HL-60 (cell line): Measurements from ENCODE around the gene EYA3.

Experiments
- CTCF ChIP-seq: IDR thresholded peaks from one replicate; pipeline ENCODE4 v1.5.1; 2011; ENCODE audit warnings: low read length, control low read depth, inconsistent platforms; ENCODE audit not compliant: insufficient read depth
- GABPA ChIP-seq: IDR thresholded peaks from 2 replicates; pipeline ENCODE4 v1.6.1; 2012; ENCODE audit warnings: low read depth
- POLR2AphosphoS5 ChIP-seq: IDR thresholded peaks from 2 replicates; pipeline ENCODE4 v1.6.1; 2012; ENCODE audit warnings: low read depth
- REST ChIP-seq: IDR thresholded peaks from 2 replicates; pipeline ENCODE4 v1.6.1; 2012; ENCODE audit warnings: low read depth; ENCODE audit not compliant: insufficient replicate concordance
- SPI1 ChIP-seq: IDR thresholded peaks from 2 replicates; pipeline ENCODE4 v1.6.1; 2012; ENCODE audit warnings: low read depth, mild to moderate bottlenecking, borderline replicate concordance

- TF ChIP-seq CTCF (no peak), GABPA (no peak), REST (no peak), POLR2AphosphoS5 (no peak), SPI1 (no peak)
Observed at GRCh38 chr1:28109639-28110038, 21.2 kb upstream of the EYA3 start.
